ENCODE measurements around the gene LCLAT1. TPM values are rescaled to one million over a fixed set of nuclear protein-coding genes. Genes with fewer than 3 reads are reported as not detected.

Gene LCLAT1
- polyA plus RNA-seq, 1 of the 3 experiments (the other 2 are of a cell fraction), result 6.9 TPM

GRCh38 chr2:30510409-30510808, 63.4 kb downstream of the LCLAT1 start:
- H3K4me3 ChIP-seq (ENCODE audit: low read depth in 2 of 2, low read length in 1 of 2), result no peak overlapping the region
- POLR2A ChIA-PET, result no interaction called here
- CTCF ChIA-PET, result interaction anchor here (1.7 to 1.8 kb wide), 2 partner anchors 12 to 51 kb away, joined by 3 to 5 read pairs; no protein-coding TSS in a partner anchor
- 34% methylated on average over 4 of the region's 4 CpGs for WGBS (ENCODE audit: low lambda C conversion rate)
- H3K27ac ChIP-seq (ENCODE audit: low read depth in 2 of 2, low read length in 1 of 2), result peak overlapping the region; percentile 24 to 31; a peak in 3 of 4 replicates
- peaks cover 4% of the 10 kb centered on the region for H3F3A ChIP-seq (replicated peaks; ENCODE audit: insufficient read depth)
- H3K9me3 ChIP-seq, result 0 out of 2 replicates have a peak, but pooled peaks cover 5% of the 10 kb centered on the region
- H3K9me2 ChIP-seq, result no peaks in the 10 kb centered on the region
- H3K79me2 ChIP-seq (ENCODE audit: insufficient read depth), result peaks cover 53% of the 10 kb centered on the region
- H3K4me2 ChIP-seq, result 0 out of 2 replicates have a peak overlapping the region, but pooled peaks have one; percentile 4
- no peak overlapping the region for H3K9ac ChIP-seq
- H3K36me3 ChIP-seq (replicated peaks in 1 of 2; ENCODE audit: control insufficient read depth in 1 of 2, insufficient read depth in 2 of 2, low read length in 1 of 2), result no peaks in the 10 kb centered on the region
- H2AFZ ChIP-seq (ENCODE audit: low read depth), result no peak overlapping the region
- H3K27me3 ChIP-seq (ENCODE audit: insufficient read depth), result no peaks in the 10 kb centered on the region
- peak; percentile 22; the same call in 1 of the 2 replicates for TF ChIP-seq TCF12 (IDR thresholded peaks at IDR 0.05)
- TF ChIP-seq RAD21 (IDR thresholded peaks at IDR 0.05; ENCODE audit: low read length), result no peak
- no peak for TF ChIP-seq TEAD4 (IDR thresholded peaks at IDR 0.05; ENCODE audit: borderline replicate concordance, insufficient read depth)
- no peak for TF ChIP-seq ZBTB33 (IDR thresholded peaks at IDR 0.05; ENCODE audit: borderline replicate concordance, low read depth)
- DNase-seq, result no peak
- H4K20me1 ChIP-seq (ENCODE audit: insufficient read depth), result 0 out of 2 replicates have a peak, but pooled peaks cover 4% of the 10 kb centered on the region
- H3K4me1 ChIP-seq (ENCODE audit: control insufficient read depth in 1 of 2, insufficient read depth in 2 of 2, low read depth in 1 of 2, low read length in 1 of 2), result peaks cover 13 to 35% of the 10 kb centered on the region in 2 experiments; a peak in 3 of 4 replicates

GRCh38 chr2:30511122-30512083, 64.4 kb downstream of the LCLAT1 start:
- Histone ChIP-seq H3K79me2 (ENCODE audit: insufficient read depth) (peaks cover 49% of the 10 kb centered on the region), H2AFZ (ENCODE audit: low read depth) (no peak overlapping the region), H3K4me3 (ENCODE audit: low read depth in 2 of 2, low read length in 1 of 2) (no peak overlapping the region), H3K36me3 (replicated peaks in 1 of 2; ENCODE audit: control insufficient read depth in 1 of 2, insufficient read depth in 2 of 2, low read length in 1 of 2) (no peaks in the 10 kb centered on the region), H3K27ac (ENCODE audit: low read depth in 2 of 2, low read length in 1 of 2) (peak overlapping the region; percentile 24 to 35), H3K4me2 (peak overlapping the region; percentile 4; the same call in 1 of the 2 replicates), H3K9me2 (no peaks in the 10 kb centered on the region), H3K4me1 (ENCODE audit: control insufficient read depth in 1 of 2, insufficient read depth in 2 of 2, low read depth in 1 of 2, low read length in 1 of 2) (peaks cover 13 to 35% of the 10 kb centered on the region in 2 experiments; a peak in 3 of 4 replicates), H3K9ac (no peak overlapping the region), H4K20me1 (ENCODE audit: insufficient read depth) (0 out of 2 replicates have a peak, but pooled peaks cover 4% of the 10 kb centered on the region), H3K27me3 (ENCODE audit: insufficient read depth) (no peaks in the 10 kb centered on the region), H3F3A (replicated peaks; ENCODE audit: insufficient read depth) (peaks cover 4% of the 10 kb centered on the region), H3K9me3 (0 out of 2 replicates have a peak, but pooled peaks cover 5% of the 10 kb centered on the region)
- CTCF ChIA-PET, result interaction anchor here (1.7 kb wide), 2 partner anchors 11 to 52 kb away, joined by 3 to 4 read pairs; no protein-coding TSS in a partner anchor
- WGBS (ENCODE audit: low lambda C conversion rate), result 33% methylated on average over 8 of the region's 8 CpGs
- DNase-seq, result peak; percentile 24
- POLR2A ChIA-PET, result no interaction called here
- TF ChIP-seq GATA2 (CRISPR knock-in tag; IDR thresholded peaks at IDR 0.05) (no peak), FOSL2 (IDR thresholded peaks at IDR 0.05; ENCODE audit: borderline replicate concordance, low read depth) (peak; percentile 88), POLR2AphosphoS5 (IDR thresholded peaks at IDR 0.05; ENCODE audit: low read depth, low read length) (no peak), FOXJ3 (CRISPR knock-in tag; IDR thresholded peaks at IDR 0.05) (no peak), REST (IDR thresholded peaks at IDR 0.05; ENCODE audit: low read depth, low read length) (no peak), TCF12 (IDR thresholded peaks at IDR 0.05) (peak; percentile 67), SMC3 (IDR thresholded peaks at IDR 0.05; ENCODE audit: low read depth, low read length) (no peak), MEF2A (IDR thresholded peaks at IDR 0.05; ENCODE audit: borderline replicate concordance, low read depth) (0 out of 2 replicates have a peak, but pooled peaks have one; percentile 13), GABPA (IDR thresholded peaks at IDR 0.05; ENCODE audit: low read depth) (no peak), MAX (IDR thresholded peaks at IDR 0.05; ENCODE audit: low read depth) (no peak), USF2 (IDR thresholded peaks at IDR 0.05; ENCODE audit: borderline replicate concordance, low read depth, low read length) (no peak), SIN3A (IDR thresholded peaks at IDR 0.05; ENCODE audit: borderline replicate concordance, low read depth, low read length) (no peak), ELF1 (IDR thresholded peaks at IDR 0.05) (no peak), MXI1 (IDR thresholded peaks at IDR 0.05; ENCODE audit: low read depth, low read length) (no peak), RCOR1 (IDR thresholded peaks at IDR 0.05; ENCODE audit: low read length) (no peak), RXRA (IDR thresholded peaks at IDR 0.05; ENCODE audit: borderline replicate concordance, low read depth) (peak; percentile 95)
